ENCODE measurements around the gene MRGPRF. TPM values are rescaled to one million over a fixed set of nuclear protein-coding genes. Genes with fewer than 3 reads are reported as not detected.

MRGPRF gene
- total and polyA plus RNA-seq, 10 donors = 2.2 to 21.2 (median 9.7) TPM

GRCh38 chr11:69041516-69041915, 28.5 kb upstream of the MRGPRF start:
- no peak for DNase-seq
- H3K27ac ChIP-seq = no peak overlapping the region
- H3K36me3 ChIP-seq = no peaks in the 10 kb centered on the region
- no peak overlapping the region for H3K4me3 ChIP-seq
- intact Hi-C loops (cut with DNase I; ENCODE audit: low total_unique reads) = no loop called here
- no peak for TF ChIP-seq POLR2A (IDR thresholded peaks at IDR 0.05)
- no peak for TF ChIP-seq POLR2AphosphoS5 (IDR thresholded peaks at IDR 0.05)
- TF ChIP-seq CTCF (IDR thresholded peaks at IDR 0.05 in 8 of 11, conservative IDR thresholded peaks at IDR 0.05 in 3 of 11) = no peak
- H3K4me1 ChIP-seq = peaks cover 0 to 25% (median 0%) of the 10 kb centered on the region in 6 donors
- H3K9me3 ChIP-seq = no peaks in the 10 kb centered on the region
- H3K27me3 ChIP-seq (replicated peaks in 1 of 7) = peaks cover 0 to 3% (median 0%) of the 10 kb centered on the region in 7 donors
- 75 to 90% (median 88%) methylated on average over 2 of the region's 2 CpGs for WGBS, 5 donors

GRCh38 chr11:69040581-69041260, 27.7 kb upstream of the MRGPRF start:
- no peak overlapping the region for H3K4me3 ChIP-seq
- peaks cover 0 to 25% (median 0%) of the 10 kb centered on the region in 6 donors for H3K4me1 ChIP-seq
- 73 to 81% (median 77%) methylated on average over 4 of the region's 4 CpGs for WGBS, 5 donors
- intact Hi-C loops (cut with DNase I; ENCODE audit: low total_unique reads) = no loop called here
- no peaks in the 10 kb centered on the region for H3K36me3 ChIP-seq
- H3K27ac ChIP-seq = no peak overlapping the region
- no peak for DNase-seq
- no peaks in the 10 kb centered on the region for H3K9me3 ChIP-seq
- TF ChIP-seq POLR2AphosphoS5 (IDR thresholded peaks at IDR 0.05) (no peak), CTCF (IDR thresholded peaks at IDR 0.05 in 8 of 11, conservative IDR thresholded peaks at IDR 0.05 in 3 of 11) (no peak), POLR2A (IDR thresholded peaks at IDR 0.05) (no peak)
- H3K27me3 ChIP-seq (replicated peaks in 1 of 7) = peaks cover 0 to 8% (median 0%) of the 10 kb centered on the region in 7 donors

GRCh38 chr11:69040051-69040450, 27.0 kb upstream of the MRGPRF start:
- H3K9me3 ChIP-seq = no peaks in the 10 kb centered on the region
- no peak for TF ChIP-seq CTCF (IDR thresholded peaks at IDR 0.05 in 8 of 11, conservative IDR thresholded peaks at IDR 0.05 in 3 of 11)
- no peak for TF ChIP-seq POLR2AphosphoS5 (IDR thresholded peaks at IDR 0.05)
- no peak for TF ChIP-seq POLR2A (IDR thresholded peaks at IDR 0.05)
- peaks cover 0 to 15% (median 0%) of the 10 kb centered on the region in 7 donors for H3K27me3 ChIP-seq (replicated peaks in 1 of 7)
- H3K27ac ChIP-seq = no peak overlapping the region
- H3K4me3 ChIP-seq = no peak overlapping the region
- peaks cover 0 to 25% (median 0%) of the 10 kb centered on the region in 6 donors for H3K4me1 ChIP-seq
- intact Hi-C loops (cut with DNase I; ENCODE audit: low total_unique reads) = no loop called here
- H3K36me3 ChIP-seq = no peaks in the 10 kb centered on the region
- 86 to 90% (median 88%) methylated on average over 3 to 6 of the region's 6 CpGs for WGBS, 5 donors
- DNase-seq = no peak

GRCh38 chr11:69039501-69039900, 26.5 kb upstream of the MRGPRF start:
- intact Hi-C loops (cut with DNase I; ENCODE audit: low total_unique reads) = no loop called here
- TF ChIP-seq POLR2AphosphoS5 (IDR thresholded peaks at IDR 0.05) = no peak
- no peak for TF ChIP-seq CTCF (IDR thresholded peaks at IDR 0.05 in 8 of 11, conservative IDR thresholded peaks at IDR 0.05 in 3 of 11)
- TF ChIP-seq POLR2A (IDR thresholded peaks at IDR 0.05) = no peak
- no peaks in the 10 kb centered on the region for H3K9me3 ChIP-seq
- H3K36me3 ChIP-seq = no peaks in the 10 kb centered on the region
- no peak for DNase-seq
- WGBS, 5 donors = 67 to 93% (median 85%) methylated on average over 1 of the region's 1 CpG
- no peak overlapping the region for H3K4me3 ChIP-seq
- H3K4me1 ChIP-seq = peaks cover 0 to 21% (median 0%) of the 10 kb centered on the region in 6 donors
- H3K27me3 ChIP-seq (replicated peaks in 1 of 7) = peaks cover 0 to 16% (median 0%) of the 10 kb centered on the region in 7 donors
- H3K27ac ChIP-seq = peak overlapping the region in 3 of 8 donors; percentile 54 to 72 (median 65)

Measured in spleen (tissue), 11 donors.